ENCODE measurements around the gene HSF5. TPM values are rescaled to one million over a fixed set of nuclear protein-coding genes. Genes with fewer than 3 reads are reported as not detected.

Gene HSF5
- total RNA-seq, 1 donor from 2014 or later: 0.05 TPM

DNA sequence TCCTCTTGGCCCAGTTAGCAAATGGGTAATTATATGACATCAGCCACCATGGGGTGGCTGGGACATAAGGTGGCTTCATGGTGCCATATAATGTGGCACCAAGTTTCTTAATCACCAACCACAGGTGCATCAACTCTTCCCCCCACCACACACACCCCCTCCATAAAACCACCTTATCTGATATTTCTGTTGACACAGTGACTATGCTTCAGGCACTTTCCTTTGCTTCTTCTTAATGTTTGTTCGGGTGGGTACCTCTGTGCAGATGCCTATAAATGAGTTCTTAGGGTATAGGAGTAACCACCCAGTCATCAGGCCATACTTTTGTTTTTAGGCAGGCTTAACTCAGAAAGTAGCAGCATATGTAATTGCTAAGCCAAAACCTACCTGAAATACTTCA is 100.4 kb downstream of the HSF5 start:
- H3K36me3 Mint-ChIP-seq (ENCODE audit: low read depth): no peaks in the 10 kb centered on the region
- peaks cover 26% of the 10 kb centered on the region for H3K4me1 Mint-ChIP-seq
- H3K27me3 Mint-ChIP-seq (ENCODE audit: low read depth): no peaks in the 10 kb centered on the region
- TF ChIP-seq, protein P1, sequence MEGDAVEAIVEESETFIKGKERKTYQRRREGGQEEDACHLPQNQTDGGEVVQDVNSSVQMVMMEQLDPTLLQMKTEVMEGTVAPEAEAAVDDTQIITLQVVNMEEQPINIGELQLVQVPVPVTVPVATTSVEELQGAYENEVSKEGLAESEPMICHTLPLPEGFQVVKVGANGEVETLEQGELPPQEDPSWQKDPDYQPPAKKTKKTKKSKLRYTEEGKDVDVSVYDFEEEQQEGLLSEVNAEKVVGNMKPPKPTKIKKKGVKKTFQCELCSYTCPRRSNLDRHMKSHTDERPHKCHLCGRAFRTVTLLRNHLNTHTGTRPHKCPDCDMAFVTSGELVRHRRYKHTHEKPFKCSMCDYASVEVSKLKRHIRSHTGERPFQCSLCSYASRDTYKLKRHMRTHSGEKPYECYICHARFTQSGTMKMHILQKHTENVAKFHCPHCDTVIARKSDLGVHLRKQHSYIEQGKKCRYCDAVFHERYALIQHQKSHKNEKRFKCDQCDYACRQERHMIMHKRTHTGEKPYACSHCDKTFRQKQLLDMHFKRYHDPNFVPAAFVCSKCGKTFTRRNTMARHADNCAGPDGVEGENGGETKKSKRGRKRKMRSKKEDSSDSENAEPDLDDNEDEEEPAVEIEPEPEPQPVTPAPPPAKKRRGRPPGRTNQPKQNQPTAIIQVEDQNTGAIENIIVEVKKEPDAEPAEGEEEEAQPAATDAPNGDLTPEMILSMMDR (conservative IDR thresholded peaks at IDR 0.05): no peak
- no peak overlapping the region for H3K27ac Mint-ChIP-seq (ENCODE audit: unreplicated experiment)
- H3K4me3 Mint-ChIP-seq: no peak overlapping the region
- H3K9me3 Mint-ChIP-seq: no peaks in the 10 kb centered on the region
- no peak for DNase-seq (ENCODE audit: low read depth, low spot score)

DNA sequence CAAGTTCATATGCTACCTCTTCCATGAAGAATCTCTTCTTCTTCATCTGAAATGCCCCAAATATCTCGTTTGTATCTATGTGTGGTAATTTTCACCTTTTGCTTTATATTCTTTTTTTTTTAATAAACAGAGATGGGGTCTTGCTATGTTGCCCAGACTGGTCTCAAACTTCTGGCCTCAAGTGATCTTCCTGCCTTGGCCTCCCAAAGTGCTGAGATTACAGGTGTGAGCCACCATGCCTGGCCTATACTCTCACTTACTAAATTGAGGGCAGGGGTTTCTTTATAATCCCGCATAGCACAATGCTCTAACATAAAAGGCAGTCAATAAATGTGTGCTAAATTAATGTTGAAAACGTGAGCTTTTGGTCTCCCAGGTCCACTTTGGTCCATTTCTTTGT is 101.5 kb downstream of the HSF5 start:
- TF ChIP-seq, protein P1 (conservative IDR thresholded peaks at IDR 0.05): no peak
- no peak overlapping the region for H3K4me3 Mint-ChIP-seq
- peaks cover 35% of the 10 kb centered on the region for H3K4me1 Mint-ChIP-seq
- no peak overlapping the region for H3K27ac Mint-ChIP-seq (ENCODE audit: unreplicated experiment)
- no peaks in the 10 kb centered on the region for H3K27me3 Mint-ChIP-seq (ENCODE audit: low read depth)
- H3K36me3 Mint-ChIP-seq (ENCODE audit: low read depth): no peaks in the 10 kb centered on the region
- no peaks in the 10 kb centered on the region for H3K9me3 Mint-ChIP-seq
- DNase-seq (ENCODE audit: low read depth, low spot score): no peak

DNA sequence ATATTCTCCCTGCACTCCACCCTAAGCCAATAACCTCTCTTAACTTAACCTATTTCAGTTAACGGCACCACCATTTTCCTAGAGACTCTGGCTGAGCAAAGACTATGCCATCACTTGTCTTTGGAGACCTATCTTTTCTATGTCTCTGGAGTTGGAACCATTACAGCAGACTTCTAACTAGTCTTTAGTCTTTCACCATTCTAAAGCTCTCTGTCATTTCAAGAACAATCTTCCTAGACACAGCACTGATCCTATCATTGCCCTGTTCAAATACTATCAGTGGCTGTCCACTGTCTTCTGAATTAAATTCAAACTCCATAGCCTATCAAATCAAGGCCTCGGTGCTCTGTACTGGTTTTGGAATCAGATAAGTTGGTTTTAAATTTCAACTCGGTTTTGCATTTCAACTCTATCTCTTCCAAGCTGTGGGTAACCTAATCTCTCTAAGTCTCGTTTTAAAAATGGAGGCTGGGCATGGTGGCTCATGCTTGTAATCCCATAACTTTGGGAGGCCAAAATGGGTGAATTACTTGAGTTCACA is 102.8 kb downstream of the HSF5 start:
- H3K27ac Mint-ChIP-seq (ENCODE audit: unreplicated experiment): no peak overlapping the region
- no peak overlapping the region for H3K4me3 Mint-ChIP-seq
- no peaks in the 10 kb centered on the region for H3K27me3 Mint-ChIP-seq (ENCODE audit: low read depth)
- TF ChIP-seq, protein P1 (conservative IDR thresholded peaks at IDR 0.05): no peak
- DNase-seq (ENCODE audit: low read depth, low spot score): no peak
- H3K36me3 Mint-ChIP-seq (ENCODE audit: low read depth): no peaks in the 10 kb centered on the region
- H3K9me3 Mint-ChIP-seq: no peaks in the 10 kb centered on the region
- H3K4me1 Mint-ChIP-seq: peaks cover 39% of the 10 kb centered on the region

DNA sequence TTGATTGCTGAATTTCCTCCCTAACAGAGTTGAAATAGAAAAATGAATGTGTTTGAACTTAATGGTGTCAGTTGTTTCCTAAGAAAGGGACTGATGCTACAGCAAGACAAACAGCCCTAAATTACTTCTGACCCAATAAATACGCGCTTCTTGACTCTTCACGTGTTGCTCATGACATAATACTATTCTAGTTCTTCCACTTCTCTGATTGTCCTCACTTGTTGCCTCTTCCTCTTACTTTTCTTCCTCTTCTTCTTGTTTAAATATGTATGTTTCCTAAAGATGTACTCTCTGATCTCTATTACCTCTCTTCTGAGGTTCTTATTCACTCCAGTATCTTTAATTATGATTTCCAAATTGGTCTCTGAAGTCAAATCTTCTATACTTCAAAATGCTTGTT is 103.3 kb downstream of the HSF5 start:
- Mint-ChIP-seq H3K4me1 (peaks cover 39% of the 10 kb centered on the region), H3K9me3 (no peaks in the 10 kb centered on the region), H3K4me3 (no peak overlapping the region), H3K27ac (ENCODE audit: unreplicated experiment) (no peak overlapping the region), H3K36me3 (ENCODE audit: low read depth) (no peaks in the 10 kb centered on the region), H3K27me3 (ENCODE audit: low read depth) (no peaks in the 10 kb centered on the region)
- no peak for DNase-seq (ENCODE audit: low read depth, low spot score)
- TF ChIP-seq, protein P1 (conservative IDR thresholded peaks at IDR 0.05): no peak

DNA sequence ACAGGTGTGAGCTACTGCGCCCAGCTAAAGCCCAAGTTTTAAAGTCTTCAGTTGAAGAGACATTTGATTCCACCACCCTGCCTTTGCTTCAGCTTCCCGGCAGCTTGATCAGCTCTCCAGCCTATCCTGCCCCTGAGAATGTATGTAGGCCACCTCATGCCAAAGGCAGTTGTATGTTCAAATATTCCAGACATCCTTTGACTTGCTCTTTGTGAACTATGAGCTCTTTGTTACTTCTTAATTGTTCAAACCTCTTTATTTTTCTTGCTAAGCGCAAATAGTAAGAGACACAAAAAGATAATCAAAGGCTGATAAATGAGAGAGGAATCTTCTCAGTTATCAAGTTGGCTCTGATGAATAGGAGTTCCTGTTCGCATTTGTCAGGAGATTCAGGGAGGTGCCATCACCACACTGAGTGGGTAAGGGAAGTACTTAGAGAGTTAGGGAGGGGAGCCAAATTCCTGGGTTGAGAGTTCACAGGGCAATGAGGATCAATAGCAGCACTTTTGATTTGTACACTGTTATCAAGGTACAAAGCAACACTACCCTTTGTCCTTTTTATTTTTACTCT is 104.2 kb downstream of the HSF5 start:
- TF ChIP-seq, protein P1 (conservative IDR thresholded peaks at IDR 0.05): no peak
- Mint-ChIP-seq H3K9me3 (no peaks in the 10 kb centered on the region), H3K27ac (ENCODE audit: unreplicated experiment) (no peak overlapping the region), H3K4me3 (no peak overlapping the region), H3K4me1 (peaks cover 39% of the 10 kb centered on the region), H3K36me3 (ENCODE audit: low read depth) (no peaks in the 10 kb centered on the region), H3K27me3 (ENCODE audit: low read depth) (no peaks in the 10 kb centered on the region)
- no peak for DNase-seq (ENCODE audit: low read depth, low spot score)

All from neural crest cell (in vitro differentiated cells).